Islet precursor cell (in vitro differentiated cells): Measurements from ENCODE around the gene LAMA2.
A peak's percentile ranks its signal among the peaks of the same experiment; 100 is the strongest.

Experiments used
- DNase-seq: peaks from one replicate; pipeline ENCODE4 v3.0.0-alpha.2; 2018

LAMA2 gene

GRCh38 chr6:129188306-129188705, 305.4 kb downstream of the LAMA2 start:
- no peak for DNase-seq

- DNase-seq: no peak
These were observed 305.9 kb downstream of the LAMA2 start for GRCh38 chr6:129188795-129189194.

DNA sequence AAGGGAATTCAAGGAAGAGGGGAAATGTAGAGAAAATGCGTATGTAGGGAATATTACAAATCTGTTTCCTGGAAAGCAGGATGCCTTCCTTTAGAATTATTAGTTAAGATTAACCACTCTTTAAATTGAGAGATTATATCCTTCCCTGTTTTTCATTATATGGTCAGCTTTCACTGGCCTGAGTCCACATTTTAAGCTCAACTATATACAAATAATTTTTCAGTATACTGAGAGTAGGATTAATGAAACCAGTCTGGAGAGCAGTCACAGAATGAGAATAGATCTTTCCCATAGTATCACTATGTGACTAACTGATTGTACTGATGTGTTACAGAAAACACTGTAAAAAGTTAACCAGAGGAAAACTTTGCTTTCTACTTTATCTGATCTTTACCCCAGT, 306.3 kb downstream of the LAMA2 start:
- DNase-seq: no peak

DNA sequence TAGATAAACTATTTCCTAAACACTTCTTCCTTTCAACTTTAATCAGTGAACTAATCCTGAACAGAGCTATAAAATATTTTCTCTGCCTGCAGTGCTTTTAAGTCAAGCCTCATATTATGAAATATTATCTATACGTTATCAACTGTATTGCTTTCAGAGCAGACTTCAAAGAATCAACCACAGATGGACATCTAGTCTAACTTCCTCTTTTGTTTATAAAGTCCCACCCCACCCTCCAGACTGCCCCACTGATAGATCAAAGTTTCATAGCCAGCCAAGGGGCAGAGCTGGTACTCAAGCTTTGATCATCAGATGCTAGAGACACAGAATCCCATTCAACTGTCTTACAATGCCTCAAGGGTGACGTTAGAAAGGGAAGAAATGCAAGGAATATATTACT, 308.3 kb downstream of the LAMA2 start:
- DNase-seq: peak; percentile 41

DNA sequence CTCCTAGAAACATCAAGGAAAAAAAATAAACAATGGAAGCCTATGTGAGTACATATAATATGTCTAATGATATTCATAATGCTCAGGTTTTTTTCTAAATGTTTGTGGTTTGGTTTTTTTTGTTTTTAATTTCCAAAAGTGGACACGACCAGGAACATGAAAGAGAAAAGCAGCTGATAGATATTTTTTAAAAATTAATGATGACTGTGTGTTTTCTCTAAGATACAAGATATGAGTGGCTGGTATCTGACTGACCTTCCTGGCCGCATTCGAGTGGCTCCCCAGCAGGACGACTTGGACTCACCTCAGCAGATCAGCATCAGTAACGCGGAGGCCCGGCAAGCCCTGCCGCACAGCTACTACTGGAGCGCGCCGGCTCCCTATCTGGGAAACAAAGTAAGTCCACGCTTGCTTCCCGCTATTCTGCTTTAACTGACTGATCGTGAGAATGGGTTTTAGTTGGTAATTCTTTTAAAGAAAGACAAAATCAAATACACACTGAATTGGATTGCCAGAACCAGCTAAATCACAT, 309.6 kb downstream of the LAMA2 start:
- DNase-seq: no peak

DNA sequence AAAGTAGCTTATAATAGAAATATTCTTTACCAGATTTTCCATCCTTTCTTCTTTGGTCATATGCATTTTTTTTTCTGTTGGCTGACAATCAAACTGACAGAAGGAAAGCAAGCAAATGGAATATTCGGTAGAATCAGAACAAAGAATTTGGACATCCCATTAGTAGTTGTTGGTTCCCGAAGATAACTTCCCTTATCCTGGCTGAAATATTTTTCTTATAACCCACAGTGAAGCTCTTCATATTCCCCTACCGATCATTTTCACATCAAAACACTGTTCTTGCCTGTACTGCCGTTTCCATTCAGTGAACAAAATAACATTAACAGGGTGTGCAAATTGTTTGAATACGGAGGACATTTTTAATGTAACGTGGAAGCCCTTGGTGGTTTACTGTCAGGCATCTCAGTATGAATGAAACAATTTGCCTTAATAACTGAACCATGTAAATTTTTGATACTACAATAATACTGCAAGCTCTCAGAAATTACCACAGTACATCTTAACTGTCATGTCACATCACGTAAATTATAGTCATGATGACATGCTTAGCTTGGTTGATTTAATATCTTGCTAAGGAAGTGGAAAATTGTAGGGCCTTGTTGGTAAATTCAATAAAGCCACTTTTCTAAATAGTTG, 311.5 kb downstream of the LAMA2 start:
- no peak for DNase-seq

- no peak for DNase-seq
These were observed 312.2 kb downstream of the LAMA2 start for GRCh38 chr6:129195161-129195560.

- DNase-seq: peak; percentile 47
These were observed 312.7 kb downstream of the LAMA2 start for GRCh38 chr6:129195643-129196042.

DNA sequence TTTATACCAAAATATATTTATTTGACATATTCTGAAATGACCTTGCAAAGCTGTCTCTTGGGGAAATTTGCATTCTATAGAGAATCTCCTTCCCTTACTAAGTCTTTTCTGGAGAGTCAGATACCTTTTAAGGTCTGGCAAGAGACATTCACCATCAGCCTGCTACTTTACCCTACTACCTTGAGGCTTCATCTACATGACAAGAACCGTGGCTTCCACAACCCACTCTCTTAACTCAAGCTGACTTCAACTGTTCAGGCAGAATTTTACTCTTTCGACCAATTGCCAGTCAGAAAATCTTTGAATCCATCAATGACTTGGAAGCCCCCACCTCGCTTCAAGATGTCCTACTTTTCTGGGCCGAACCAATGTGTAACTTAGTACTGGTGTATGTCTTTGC, 314.2 kb downstream of the LAMA2 start:
- no peak for DNase-seq

DNA sequence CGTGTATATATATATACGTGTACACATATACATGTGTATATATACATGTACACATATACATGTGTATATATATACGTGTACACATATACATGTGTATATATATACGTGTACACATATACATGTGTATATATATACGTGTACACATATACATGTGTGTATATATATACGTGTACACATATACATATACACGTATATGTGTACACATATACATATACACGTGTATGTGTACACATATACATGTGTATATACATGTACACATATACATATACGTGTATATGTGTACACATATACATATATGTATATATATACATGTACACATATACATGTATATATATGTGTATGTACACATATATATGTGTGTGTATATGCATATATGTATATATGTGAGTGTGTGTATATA, 317.2 kb downstream of the LAMA2 start:
- DNase-seq: no peak

- peak; percentile 45 for DNase-seq
These were observed 320.4 kb downstream of the LAMA2 start for GRCh38 chr6:129203190-129203900.

GRCh38 chr6:129206821-129207220, 323.9 kb downstream of the LAMA2 start:
- DNase-seq: no peak

- no peak for DNase-seq
These were observed 324.9 kb downstream of the LAMA2 start for GRCh38 chr6:129207832-129208231.

DNA sequence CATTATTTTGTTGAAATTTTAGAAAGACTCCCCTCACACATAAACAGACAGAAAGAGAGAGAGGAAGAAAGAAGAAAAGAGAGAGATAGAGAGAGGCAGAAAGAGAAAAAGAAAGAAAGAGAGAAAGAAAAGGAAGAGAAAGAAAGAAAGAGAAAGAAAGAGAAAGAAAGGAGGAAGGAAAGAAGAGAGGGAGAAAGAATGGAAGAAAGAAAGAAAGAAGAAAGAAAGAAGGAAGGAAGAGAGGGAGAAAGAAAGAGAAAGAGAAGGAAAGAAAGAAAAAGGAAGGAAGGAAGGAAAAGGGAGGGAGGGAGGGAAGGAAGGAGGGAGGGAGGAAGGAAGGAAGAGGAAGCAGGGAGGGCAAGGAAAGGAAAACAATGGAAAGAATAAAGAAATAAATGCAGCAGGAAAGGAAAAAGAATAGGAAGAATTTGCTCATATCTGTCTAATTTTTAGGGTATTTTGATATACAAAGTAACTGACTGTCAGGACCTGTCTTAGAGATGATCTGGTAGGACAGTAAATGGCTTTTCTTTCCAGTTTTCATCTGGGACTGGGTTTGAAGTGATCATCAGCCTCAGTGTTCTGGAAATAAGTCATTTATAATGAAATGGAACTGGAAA, 325.6 kb downstream of the LAMA2 start:
- DNase-seq: no peak

GRCh38 chr6:129209355-129209754, 326.4 kb downstream of the LAMA2 start:
- DNase-seq: no peak

DNA sequence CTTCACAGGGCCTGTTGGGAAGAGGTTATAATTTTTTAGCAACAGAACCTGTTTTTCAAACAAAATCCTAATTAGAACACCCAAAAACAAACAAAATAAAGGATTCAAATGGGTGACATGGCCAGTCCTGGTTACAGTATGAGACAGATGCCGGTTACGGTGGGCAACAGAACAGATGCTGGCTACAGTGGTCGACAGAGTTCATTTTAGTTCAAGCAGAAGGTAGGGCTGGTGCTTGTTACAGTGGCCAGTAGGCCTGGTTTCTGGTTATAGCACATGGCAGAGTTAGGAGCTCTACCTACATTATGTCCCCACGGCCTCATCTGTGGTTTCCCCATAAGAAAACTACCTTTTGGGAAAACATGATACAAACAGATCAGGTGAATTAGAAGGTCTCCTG, 327.7 kb downstream of the LAMA2 start:
- DNase-seq: no peak

DNA sequence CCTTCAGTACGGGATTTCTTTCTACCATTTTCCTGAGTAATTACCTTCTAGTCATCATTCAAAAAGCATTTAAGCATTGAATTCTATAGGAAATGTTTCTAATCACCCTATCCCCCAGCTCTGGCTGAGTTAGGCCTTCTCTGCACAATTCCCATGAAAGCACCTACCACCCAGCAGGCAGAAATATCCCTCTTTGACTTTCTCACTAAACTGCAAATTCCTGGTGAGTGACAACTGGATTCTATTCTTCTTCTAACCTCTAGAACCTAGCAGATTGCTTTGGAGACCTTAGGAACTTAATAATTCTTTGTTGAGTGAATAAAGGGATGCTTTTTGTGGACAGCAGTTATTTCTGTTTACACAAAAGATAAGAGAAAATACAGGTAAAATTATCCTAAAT, 328.7 kb downstream of the LAMA2 start:
- no peak for DNase-seq

DNA sequence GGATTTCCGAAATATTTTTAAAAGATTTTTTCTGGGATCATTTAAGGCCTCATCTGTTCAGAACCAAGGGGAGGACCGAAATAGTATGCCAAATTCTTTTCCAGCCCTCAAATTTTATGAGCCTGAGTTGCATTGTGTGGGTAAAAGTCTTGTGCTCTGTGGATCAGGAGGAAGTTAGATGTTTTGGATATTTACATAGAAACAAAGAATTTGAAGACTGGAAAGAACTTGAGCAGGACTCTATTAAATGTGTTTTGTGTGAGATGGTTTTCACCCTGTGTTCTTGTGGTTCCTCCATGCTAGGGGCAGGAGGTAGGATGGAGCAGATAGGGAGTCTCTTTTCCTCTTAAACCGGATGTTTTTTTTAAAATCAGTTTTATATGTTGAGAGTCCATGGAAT, 329.1 kb downstream of the LAMA2 start:
- DNase-seq: no peak

GRCh38 chr6:129215246-129215645, 332.3 kb downstream of the LAMA2 start:
- DNase-seq: no peak

DNA sequence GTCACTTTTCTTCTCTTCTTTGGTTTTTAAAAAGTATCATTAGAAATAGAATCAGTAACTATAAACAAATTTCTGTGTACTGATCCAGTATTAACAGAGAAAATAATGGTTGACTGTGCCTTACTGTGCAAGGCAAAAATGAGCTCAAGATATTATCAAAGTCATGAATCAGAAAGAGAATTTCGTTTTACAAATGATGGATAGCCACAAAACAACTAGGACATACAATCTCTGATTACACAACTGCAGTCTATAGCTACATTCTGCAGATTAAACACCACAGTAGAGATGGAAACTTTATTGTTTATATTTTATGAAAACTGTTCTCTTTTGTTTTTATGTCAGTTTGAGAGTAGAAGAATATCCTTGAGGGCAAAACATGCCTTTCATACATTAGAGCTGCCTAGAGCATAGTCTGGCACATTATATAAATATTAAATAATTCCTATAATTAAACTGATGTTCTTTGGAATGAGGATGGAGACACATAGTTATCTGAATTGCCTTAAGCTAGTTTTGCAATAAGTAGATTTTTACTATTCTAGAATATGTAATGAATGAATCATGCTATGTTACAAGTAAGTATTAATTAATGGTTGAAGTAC, 333.1 kb downstream of the LAMA2 start:
- no peak for DNase-seq

- no peak for DNase-seq
These were observed 334.8 kb downstream of the LAMA2 start for GRCh38 chr6:129217701-129218100.

GRCh38 chr6:129233458-129234134, 350.7 kb downstream of the LAMA2 start:
- no peak for DNase-seq
